Fibroblast of skin of right biceps (primary cell): ENCODE measurements around the gene MUC13.

ENCODE experiments used
- DNase-seq: peaks from one replicate; pipeline ENCODE4 v3.0.0-alpha.2; 2013

MUC13 gene

DNA sequence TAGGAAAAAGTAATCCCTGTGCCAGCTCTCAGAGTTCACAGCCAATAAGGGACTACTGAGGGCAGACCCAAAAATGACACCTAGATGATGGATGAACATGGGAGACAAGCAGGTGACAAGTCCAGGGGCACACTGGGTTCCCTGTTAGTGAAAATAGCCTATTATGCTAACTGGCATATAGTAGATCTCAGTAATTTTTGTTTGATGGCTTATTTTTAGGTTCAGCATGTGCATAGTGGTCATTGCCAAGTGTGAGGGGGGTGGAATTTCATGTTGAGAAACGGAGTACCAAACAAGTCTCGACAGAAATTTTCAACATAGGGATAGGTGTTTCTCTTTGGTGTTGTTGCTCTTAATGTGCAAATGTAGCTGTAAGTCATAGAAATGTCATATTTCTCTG lies 41.0 kb downstream of the MUC13 start:
- no peak for DNase-seq

- DNase-seq = no peak
These were observed 43.9 kb downstream of the MUC13 start for GRCh38 chr3:124890573-124891190.

DNA sequence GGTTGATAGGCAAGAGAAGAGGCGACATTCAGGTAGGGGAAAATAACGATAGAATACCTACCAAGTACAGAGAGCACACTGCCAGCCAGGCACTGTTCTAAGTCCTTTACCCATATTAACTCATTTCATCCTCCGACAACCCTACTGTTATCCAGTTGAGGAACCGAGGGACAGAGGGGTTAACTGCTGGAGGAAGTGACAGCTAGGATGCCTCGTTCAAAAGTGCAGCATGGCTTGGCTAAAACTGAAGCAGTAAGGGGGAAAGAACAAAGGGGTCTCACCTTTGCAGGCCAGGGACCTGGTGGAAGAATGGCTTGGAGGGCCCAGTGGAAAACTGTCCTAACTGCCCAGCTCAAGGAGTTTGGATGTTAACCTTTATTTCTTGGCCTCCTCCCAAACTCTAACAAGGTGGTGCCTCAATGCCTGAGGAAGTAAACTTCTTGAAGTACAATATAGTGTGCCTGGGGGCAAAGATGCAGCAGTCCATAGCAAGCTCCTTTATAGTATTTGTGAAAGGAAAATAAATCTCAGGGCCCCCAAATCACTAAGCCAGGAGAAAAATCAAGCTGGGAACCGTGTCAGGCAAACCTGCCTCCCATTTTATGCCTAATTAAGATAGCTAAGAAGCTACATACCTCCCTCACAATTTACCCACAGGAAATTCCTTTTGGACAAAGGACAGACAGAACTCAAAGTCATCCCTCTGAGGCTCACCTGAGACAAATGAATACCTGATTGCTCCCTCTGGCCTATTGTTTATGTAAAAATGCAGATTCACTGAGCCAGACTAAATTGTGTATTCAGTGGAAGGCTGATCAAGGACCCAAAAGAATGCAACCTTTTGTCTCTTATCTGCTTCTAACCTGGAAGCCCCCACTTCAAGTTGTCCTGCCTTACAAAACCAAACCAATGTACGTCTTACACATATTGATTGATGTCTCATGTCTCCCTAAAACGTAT lies 45.8 kb downstream of the MUC13 start:
- DNase-seq = no peak

GRCh38 chr3:124887932-124888298 lies 46.6 kb downstream of the MUC13 start:
- DNase-seq = no peak

DNA sequence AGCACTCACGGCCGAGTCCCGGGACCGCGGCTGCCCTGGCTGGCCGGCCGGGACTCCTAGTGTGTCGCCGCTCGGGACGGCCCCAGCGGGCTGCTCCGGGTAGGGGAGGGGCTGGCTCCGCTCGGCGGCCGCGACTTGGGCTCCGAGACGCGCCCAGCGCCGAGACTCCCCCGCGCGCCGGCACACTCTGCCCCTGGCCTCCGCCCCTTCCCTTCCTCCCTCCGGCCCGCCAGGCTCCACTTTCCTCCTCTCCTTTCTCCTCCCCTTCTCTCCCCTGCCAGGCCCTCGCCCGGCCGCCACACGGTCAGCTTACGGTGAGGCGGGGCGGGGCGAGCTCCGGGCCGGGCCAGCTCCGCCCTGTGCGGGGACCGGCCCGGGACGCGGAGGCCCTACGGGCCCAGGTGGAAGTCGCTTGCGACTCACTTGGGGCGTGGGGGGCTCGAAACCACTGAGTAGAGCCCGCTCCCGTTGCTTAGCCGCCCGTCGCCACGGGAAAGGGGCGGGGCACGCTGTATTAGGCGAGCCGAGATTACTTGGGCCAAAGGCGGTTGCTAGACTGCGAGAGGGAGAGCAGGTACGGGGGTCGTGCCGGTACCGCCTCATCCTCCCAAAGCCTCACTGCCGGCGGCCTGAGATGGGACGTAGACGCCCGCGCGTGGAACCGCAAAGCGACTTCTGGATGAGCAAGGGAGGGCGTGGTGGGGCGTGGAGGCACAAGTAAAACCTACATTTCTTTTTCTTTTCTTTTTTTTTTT lies 47.2 kb downstream of the MUC13 start, which contains the start of gene ITGB5:
ITGB5 (minus strand) TSS at position 189 of the 755 bp plus-strand sequence. CDS start 365 bp downstream, outside the sequence.
- peak; percentile 78 for DNase-seq

DNA sequence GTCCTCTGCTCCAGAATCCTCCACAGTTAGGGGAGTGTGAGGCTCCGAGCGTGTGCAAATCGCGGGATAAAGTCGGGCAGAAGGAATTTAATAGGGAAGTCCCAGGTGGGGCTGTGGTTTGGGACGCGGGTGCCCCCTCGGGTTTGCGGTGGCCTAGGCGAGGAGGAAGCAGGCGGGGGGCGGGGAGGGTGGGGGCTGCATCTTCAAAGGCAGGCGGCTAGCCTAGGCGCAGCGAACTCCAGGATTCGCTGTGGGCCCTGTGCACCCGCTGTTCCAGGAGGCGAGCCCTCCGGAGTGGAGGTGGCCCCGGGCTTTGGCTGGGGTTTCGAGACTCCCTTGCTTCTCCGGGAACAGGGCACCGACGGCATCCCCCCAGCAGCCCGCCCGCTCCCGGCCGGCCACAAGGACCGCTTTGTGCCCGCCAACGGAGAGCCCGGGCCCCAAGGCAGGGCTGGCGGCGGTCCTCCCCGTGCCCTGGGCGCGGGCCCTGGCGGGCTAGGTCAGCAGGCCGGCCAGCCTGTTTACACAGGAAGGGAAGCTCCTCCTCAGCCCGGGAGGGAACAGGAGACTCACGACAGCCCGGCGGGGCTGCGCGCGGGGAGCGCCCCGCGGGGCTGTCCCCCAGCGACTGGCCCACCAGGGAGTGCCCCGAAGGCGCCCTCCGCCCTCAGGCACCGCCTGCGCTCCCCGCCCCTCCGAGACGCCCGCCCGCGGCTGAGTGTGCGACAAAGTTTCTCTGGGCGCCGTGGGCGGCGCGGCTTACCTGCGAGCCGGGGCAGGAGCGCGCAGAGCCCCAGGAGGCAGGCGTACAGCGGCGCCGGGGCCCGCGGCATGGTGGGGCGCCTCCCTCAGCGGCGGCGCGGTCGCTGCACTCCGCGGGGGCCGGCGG lies 48.1 kb downstream of the MUC13 start:
- DNase-seq = peak; percentile 42

DNA sequence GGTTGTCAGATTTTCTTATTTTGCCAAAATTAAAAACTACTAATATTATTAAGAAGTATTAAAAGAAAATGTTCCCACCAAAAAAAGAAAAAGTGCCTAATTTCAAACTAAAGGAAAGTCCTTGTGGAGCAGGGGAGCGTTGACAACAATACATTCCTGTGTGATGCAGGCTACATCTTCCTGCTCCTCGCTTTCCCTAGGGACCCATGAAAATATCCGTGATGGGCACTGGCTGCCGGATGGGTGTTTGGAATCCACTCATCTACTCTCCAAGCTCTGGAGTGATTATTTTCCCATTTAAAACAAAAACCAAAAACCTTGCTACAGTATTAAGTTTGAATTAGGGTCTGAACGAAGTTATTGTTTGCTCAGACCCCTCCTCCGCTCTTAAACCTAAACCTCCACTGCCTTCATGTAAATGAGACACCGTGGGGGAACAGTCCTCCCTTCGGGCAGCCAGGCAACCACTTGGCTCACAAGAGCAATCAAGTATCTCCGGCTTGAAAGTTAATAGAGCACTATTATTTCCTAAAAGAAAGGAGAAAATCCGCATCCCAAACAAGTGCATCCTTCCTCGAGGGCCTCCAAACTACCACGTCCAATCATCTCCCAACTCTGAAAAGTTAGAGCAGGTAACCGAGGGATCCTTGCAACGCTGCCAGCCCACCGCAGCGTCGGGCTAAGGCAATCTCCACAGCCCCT lies 48.9 kb downstream of the MUC13 start:
- DNase-seq = peak; percentile 73

GRCh38 chr3:124884474-124885101 lies 50.0 kb downstream of the MUC13 start:
- no peak for DNase-seq

DNA sequence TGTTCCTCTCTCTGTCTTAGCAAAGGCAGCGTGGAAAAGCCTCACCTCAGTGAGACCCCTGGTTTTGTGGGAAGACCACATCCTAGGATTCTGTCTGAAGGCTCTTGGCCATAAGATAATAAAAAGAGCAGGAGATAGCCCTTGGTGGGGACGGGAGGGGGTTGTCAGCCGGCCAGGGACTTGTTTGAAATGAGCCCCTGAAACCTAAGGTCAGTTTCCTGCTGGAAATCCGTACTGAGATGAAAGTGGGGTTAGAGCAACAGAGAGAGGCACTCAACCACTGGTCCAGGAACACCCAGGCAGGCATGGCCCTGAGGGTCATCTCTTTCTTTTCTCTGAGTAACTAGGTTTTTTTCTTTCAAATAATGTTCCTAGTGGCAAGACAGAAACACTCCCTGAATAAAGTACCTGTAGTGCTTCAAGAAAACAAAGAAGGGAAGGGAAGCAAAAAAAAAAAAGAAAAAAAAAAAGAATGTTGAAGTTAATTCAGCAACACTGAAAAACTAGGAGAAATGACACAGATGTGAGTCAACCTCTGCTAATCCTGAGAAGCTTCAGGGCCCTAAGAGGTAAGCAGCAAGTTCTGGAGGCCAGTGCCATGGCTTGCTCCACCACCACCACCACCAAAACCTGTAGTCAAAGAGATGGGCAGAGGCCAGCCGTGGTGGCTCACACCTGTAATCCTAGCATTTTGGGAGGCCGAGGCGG lies 50.6 kb downstream of the MUC13 start:
- no peak for DNase-seq

- DNase-seq = peak; percentile 45
These were observed 51.5 kb downstream of the MUC13 start for GRCh38 chr3:124882816-124883747.

DNA sequence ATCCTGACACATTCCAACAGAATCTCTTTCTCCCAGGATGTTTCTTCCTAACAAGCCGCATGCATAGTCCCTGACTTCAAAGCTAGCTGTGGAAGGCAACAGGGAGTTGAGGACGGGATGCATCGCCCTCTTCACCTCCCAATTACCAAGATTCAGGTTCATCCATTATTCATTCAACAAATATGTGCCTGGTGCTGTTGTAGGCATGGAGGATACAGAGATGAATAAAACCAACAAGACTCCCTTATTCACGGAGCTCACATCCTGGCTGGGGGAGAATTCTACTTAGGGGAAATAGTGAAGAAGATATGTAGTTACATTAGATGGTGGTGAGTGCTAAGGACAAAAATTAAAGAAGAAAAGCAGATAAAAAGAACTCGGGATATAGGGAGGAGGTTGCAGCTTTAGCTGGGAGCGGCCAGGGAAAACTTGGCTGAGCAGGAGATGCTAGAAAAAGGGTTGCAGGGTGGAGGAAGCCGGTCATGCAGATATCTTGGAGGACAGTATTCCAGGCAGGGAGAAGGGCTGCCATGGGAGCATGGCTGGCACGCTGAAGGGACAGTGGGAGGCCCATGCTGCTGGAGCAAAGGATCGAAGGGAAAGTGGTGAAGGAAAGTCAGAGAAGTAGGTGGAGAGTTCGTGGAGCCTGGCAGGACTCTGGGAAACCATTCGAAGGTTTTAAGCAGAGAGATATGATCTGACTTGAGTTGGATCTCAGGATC lies 52.4 kb downstream of the MUC13 start:
- no peak for DNase-seq

- no peak for DNase-seq
These were observed 55.2 kb downstream of the MUC13 start for GRCh38 chr3:124879337-124879680.

- peak; percentile 97 for DNase-seq
These were observed 55.8 kb downstream of the MUC13 start for GRCh38 chr3:124878561-124879336.

DNA sequence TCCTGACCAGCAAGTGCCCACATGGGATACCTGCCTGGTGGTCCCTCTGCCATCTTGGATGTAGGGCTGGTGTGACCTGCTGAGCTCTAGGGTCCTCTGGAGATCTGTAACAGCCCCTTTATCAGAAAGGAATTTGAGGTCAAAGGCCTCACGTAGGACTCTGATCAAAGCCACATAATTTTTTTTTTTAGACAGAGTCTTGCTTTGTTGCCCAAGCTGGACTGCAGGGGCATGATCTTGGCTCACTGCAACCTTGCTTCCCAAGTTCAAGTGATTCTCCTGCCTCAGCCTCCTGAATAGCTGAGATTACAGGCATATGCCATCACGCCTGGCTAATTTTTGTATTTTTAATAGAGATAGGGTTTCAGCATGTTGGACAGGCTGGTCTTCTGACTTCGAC lies 56.9 kb downstream of the MUC13 start:
- no peak for DNase-seq

DNA sequence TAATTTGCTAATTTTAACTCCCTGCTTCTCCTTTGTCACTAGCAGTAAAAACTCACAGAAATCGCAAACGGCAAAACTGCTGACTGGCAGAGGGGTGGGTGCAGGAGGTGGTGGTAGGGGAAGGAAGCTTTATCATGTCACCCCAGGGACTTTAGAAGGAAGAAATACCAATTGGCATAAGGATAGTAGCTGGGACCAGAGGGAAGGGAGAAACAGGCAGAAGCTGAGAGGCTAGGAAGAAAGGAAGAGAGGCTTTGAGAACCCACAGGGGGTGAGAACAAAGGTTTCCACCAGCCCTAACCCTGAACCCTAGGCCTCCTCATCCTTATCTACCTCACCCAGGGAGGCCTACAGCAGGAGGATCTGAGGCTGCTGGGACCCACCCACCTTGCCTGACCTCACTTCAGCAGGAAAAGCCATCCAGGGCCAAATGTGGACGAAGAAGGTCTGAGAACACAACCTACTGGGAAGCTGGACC lies 58.1 kb downstream of the MUC13 start:
- DNase-seq = no peak

DNA sequence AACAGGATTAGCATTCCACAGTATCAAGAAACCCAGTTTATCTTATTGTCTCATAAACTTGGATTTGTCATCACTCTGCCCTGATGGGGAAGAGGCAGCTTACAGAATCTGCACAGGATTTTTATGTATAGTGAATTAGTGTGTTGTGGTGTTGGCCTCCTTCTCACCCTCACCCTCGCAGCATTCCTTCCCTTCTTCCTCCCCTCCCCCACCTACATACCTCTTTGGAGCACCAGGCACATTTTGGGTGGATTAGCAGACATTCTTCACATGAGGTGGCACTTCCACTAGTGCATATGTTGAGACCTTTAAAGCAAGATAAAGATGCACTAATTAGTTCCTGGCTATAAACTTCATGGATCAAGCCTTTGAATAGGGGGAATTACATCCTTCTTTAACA lies 61.3 kb downstream of the MUC13 start:
- peak; percentile 45 for DNase-seq

DNA sequence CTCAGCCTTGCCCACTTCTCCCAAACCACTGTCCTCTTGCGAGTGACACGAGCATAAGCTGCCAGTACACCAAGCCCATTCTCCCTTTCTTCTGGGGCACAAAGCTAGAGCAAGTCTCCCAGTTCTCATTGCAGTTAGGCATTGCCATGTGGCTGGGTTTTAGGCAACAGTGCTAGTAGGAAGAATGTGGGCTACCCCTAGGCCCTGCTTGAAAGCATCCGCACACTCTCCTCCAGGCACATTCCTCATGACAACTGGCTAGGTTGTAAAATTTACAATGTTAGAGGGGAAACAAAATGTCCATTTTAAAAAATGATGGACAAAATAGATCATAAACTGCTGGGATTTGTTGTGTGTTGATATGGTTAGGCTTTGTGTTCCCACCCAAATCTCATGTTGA lies 67.0 kb downstream of the MUC13 start:
- DNase-seq = no peak

DNA sequence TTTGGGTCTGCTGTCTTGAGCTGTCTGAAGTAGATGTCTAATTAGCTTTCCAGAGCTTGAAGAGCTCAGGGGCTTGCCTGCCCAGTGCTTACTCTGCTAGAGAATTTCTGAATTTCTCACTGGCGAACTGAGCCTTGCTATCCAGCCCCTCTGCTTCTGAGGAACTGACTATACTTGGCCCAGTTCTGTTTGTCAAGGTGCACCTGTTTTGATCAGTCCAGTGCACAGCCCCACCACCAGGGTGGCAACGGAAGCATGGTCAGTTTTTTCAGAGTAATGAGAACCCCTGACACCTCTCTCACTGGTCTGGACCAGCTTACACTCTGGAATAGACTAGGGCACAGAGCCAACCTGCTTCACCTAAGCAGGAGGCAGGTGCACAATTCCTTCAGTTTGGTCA lies 72.5 kb downstream of the MUC13 start:
- no peak for DNase-seq
